K562 (cell line): ENCODE data around the gene DCAF4L1. TPM values are rescaled to one million over a fixed set of nuclear protein-coding genes. Genes with fewer than 3 reads are reported as not detected.

Source experiments
- ARID1B ChIP-seq: fragments of 450-650 bp; IDR thresholded peaks from 2 replicates; pipeline ENCODE4 v1.6.1; 2016; ENCODE audit warnings: antibody characterized with exemption, mild to moderate bottlenecking, inconsistent platforms
- CHD1 ChIP-seq: fragments of 200-600 bp; sonication (generic); IDR thresholded peaks from one replicate; pipeline ENCODE4 v1.6.1; 2012; ENCODE audit warnings: mild to moderate bottlenecking, moderate library complexity, low read length, inconsistent platforms
- EP400 ChIP-seq: fragments of 450-650 bp; IDR thresholded peaks from 2 replicates; pipeline ENCODE4 v1.6.1; 2017; ENCODE audit warnings: antibody characterized with exemption, mild to moderate bottlenecking, moderate library complexity
- EZH2 ChIP-seq: IDR thresholded peaks from 2 replicates; pipeline ENCODE4 v1.6.1; 2012; ENCODE audit warnings: low read depth, mild to moderate bottlenecking, inconsistent platforms, low read length, borderline replicate concordance
- FOSL1 ChIP-seq: fragments of 200-800 bp; sonication (Bioruptor generic); conservative IDR thresholded peaks from 2 replicates; pipeline ENCODE4 v1.6.1; 2016; ENCODE audit warnings: missing genetic modification characterization, missing compliant biosample characterization
- GATAD2A ChIP-seq: fragments of 450-650 bp; IDR thresholded peaks from 2 replicates; pipeline ENCODE4 v1.6.1; 2017
- KHSRP ChIP-seq: fragments of 450-650 bp; IDR thresholded peaks from 2 replicates; pipeline ENCODE4 v1.6.1; 2017
- LARP7 ChIP-seq: fragments of 450-650 bp; IDR thresholded peaks from 2 replicates; pipeline ENCODE4 v1.6.1; 2016
- MED1 ChIP-seq: sonication (generic); formaldehyde crosslinking; IDR thresholded peaks from 2 replicates; pipeline ENCODE4 v1.8.1; 2023; ENCODE audit warnings: missing genetic modification reagents, borderline replicate concordance
- MEF2D ChIP-seq: conservative IDR thresholded peaks from 2 replicates; pipeline ENCODE4 v1.6.1; 2016; ENCODE audit warnings: low read depth, missing genetic modification characterization, missing compliant biosample characterization
- MTF1 ChIP-seq: fragments of 250-450 bp; sonication (Bioruptor Pico); IDR thresholded peaks from 2 replicates; pipeline ENCODE4 v1.9.0; 2021; ENCODE audit warnings: moderate library complexity, mild to moderate bottlenecking, inconsistent platforms, borderline replicate concordance
- PTBP1 ChIP-seq: fragments of 200-400 bp; formaldehyde crosslinking; IDR thresholded peaks from 2 replicates; pipeline ENCODE4 v1.6.1; 2017; ENCODE audit warnings: low read depth, low read length
- PTRF ChIP-seq: fragments of 450-650 bp; IDR thresholded peaks from 2 replicates; pipeline ENCODE4 v1.6.1; 2016; ENCODE audit warnings: mild to moderate bottlenecking, missing genetic modification characterization, missing compliant biosample characterization
- SIN3A ChIP-seq, 2 experiments: fragments of 150-350 bp in 1 of 2; IDR thresholded peaks; 2 replicates each; pipeline ENCODE4 v1.6.1; 2011 to 2016; ENCODE audit warnings: borderline replicate concordance in 2 of 2, low read depth in 2 of 2, low read length in 2 of 2, mild to moderate bottlenecking in 2 of 2, moderate library complexity in 2 of 2; ENCODE audit not compliant: control insufficient read depth in 1 of 2
- SMARCC2 ChIP-seq: fragments of 450-650 bp; IDR thresholded peaks from 2 replicates; pipeline ENCODE4 v1.6.1; 2017; ENCODE audit warnings: antibody characterized with exemption, moderate library complexity, mild to moderate bottlenecking, low read depth
- ZFP36 ChIP-seq: fragments of 150-350 bp; IDR thresholded peaks from 2 replicates; pipeline ENCODE4 v1.6.1; 2018; ENCODE audit warnings: low read length, low read depth; ENCODE audit not compliant: partially characterized antibody
- ZKSCAN3 ChIP-seq: fragments of 250-450 bp; sonication (Bioruptor Pico); IDR thresholded peaks from 2 replicates; pipeline ENCODE4 v1.4.0; 2020
- polyA plus RNA-seq, 8 experiments: library from polyadenylated mRNA; depleted of rRNA in 4 of 8; stranded (reverse) in 5 of 8; unstranded in 3 of 8; fragments of >200 nt; fragmentation: Nextera tagmentation in 2 of 8; fragmentation: Illumina TruSeq in 1 of 8; extraction: Ambion mirVana in 2 of 8; extraction: Trizol in 1 of 8; gene quantifications; 2 replicates each; pipeline versions ENCODE4 v1.2.1 to v1.2.3, GENCODE V29; 2011 to 2014; ENCODE audit warnings: inconsistent platforms in 1 of 8, missing spikeins in 1 of 8
- total RNA-seq, 7 experiments: library from RNA; depleted of rRNA in 6 of 7; stranded (reverse); fragments of >200 nt in 6 of 7; fragmentation: Illumina TruSeq in 2 of 7; extraction: Trizol in 2 of 7; gene quantifications; 2 replicates each; pipeline versions ENCODE4 v1.2.1 to v1.2.3, GENCODE V29; 2011 to 2021; ENCODE audit warnings: low replicate concordance in 1 of 7
- TF ChIP-seq, protein P1 (sequence below), 2 experiments: fragments of 450-650 bp; conservative IDR thresholded peaks; 2 replicates each; pipeline ENCODE4 v1.6.1; 2017; ENCODE audit warnings: mild to moderate bottlenecking in 2 of 2, moderate library complexity in 2 of 2
- TF ChIP-seq, protein P2 (sequence below), 2 experiments: fragments of 450-650 bp in 1 of 2; sonication (generic) in 1 of 2; formaldehyde crosslinking in 1 of 2; IDR thresholded peaks; 2 replicates each; pipeline versions ENCODE4 v1.7.1 to v1.9.0; 2016 to 2022; ENCODE audit warnings: inconsistent platforms in 1 of 2, mild to moderate bottlenecking in 1 of 2, missing genetic modification reagents in 1 of 2
- TF ChIP-seq, protein P3 (sequence below): fragments of 250-450 bp; sonication (Bioruptor Pico); IDR thresholded peaks from 2 replicates; pipeline ENCODE4 v1.9.0; 2021; ENCODE audit warnings: mild to moderate bottlenecking

DCAF4L1 gene
- total and polyA plus RNA-seq, 9 of the 15 experiments (the other 6 are each of a cell fraction or from before 2014, with no cell fraction given), result 0.17 to 0.64 (median 0.36) TPM

DNA sequence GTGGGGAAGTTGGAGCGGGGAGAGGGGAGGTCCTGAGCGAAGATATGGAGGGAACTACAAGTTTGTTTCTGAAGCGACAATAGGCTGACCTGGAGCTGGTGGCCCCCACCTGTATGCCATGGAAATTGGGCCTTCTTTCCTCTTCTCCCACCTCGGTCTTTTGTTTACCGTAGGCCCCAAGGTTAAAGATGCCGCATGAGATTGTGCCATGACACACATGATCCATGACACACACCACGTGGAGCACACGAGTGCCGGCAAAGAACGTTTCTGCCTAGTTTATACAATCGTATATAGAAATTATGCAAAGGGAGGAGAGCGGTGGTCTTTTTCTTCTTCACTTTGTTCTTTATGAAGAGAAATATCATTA lies 45.9 kb upstream of the DCAF4L1 start (continued):
- TF ChIP-seq MTF1 (CRISPR knock-in tag), result no peak
- TF ChIP-seq ARID1B, result no peak
- peak in 1 of 2 experiments; percentile 45; a peak in 1 of 4 replicates for TF ChIP-seq SIN3A (IDR thresholded peaks at IDR 0.05; ENCODE audit: borderline replicate concordance in 2 of 2, control insufficient read depth in 1 of 2, low read depth in 2 of 2, low read length in 2 of 2)
- TF ChIP-seq, protein P1, sequence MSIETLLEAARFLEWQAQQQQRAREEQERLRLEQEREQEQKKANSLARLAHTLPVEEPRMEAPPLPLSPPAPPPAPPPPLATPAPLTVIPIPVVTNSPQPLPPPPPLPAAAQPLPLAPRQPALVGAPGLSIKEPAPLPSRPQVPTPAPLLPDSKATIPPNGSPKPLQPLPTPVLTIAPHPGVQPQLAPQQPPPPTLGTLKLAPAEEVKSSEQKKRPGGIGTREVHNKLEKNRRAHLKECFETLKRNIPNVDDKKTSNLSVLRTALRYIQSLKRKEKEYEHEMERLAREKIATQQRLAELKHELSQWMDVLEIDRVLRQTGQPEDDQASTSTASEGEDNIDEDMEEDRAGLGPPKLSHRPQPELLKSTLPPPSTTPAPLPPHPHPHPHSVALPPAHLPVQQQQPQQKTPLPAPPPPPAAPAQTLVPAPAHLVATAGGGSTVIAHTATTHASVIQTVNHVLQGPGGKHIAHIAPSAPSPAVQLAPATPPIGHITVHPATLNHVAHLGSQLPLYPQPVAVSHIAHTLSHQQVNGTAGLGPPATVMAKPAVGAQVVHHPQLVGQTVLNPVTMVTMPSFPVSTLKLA (conservative IDR thresholded peaks at IDR 0.05), result peak; percentile 90 to 94
- TF ChIP-seq KHSRP, result no peak
- TF ChIP-seq ZKSCAN3, result no peak
- no peak for TF ChIP-seq LARP7
- TF ChIP-seq MED1, result no peak
- TF ChIP-seq MEF2D, result no peak
- no peak for TF ChIP-seq CHD1
- TF ChIP-seq GATAD2A, result no peak
- no peak for TF ChIP-seq PTRF (tag)
- no peak for TF ChIP-seq EZH2
- TF ChIP-seq ZFP36, result no peak
- TF ChIP-seq EP400, result peak; percentile 52; the same call in 1 of the 2 replicates
- TF ChIP-seq, protein P2, sequence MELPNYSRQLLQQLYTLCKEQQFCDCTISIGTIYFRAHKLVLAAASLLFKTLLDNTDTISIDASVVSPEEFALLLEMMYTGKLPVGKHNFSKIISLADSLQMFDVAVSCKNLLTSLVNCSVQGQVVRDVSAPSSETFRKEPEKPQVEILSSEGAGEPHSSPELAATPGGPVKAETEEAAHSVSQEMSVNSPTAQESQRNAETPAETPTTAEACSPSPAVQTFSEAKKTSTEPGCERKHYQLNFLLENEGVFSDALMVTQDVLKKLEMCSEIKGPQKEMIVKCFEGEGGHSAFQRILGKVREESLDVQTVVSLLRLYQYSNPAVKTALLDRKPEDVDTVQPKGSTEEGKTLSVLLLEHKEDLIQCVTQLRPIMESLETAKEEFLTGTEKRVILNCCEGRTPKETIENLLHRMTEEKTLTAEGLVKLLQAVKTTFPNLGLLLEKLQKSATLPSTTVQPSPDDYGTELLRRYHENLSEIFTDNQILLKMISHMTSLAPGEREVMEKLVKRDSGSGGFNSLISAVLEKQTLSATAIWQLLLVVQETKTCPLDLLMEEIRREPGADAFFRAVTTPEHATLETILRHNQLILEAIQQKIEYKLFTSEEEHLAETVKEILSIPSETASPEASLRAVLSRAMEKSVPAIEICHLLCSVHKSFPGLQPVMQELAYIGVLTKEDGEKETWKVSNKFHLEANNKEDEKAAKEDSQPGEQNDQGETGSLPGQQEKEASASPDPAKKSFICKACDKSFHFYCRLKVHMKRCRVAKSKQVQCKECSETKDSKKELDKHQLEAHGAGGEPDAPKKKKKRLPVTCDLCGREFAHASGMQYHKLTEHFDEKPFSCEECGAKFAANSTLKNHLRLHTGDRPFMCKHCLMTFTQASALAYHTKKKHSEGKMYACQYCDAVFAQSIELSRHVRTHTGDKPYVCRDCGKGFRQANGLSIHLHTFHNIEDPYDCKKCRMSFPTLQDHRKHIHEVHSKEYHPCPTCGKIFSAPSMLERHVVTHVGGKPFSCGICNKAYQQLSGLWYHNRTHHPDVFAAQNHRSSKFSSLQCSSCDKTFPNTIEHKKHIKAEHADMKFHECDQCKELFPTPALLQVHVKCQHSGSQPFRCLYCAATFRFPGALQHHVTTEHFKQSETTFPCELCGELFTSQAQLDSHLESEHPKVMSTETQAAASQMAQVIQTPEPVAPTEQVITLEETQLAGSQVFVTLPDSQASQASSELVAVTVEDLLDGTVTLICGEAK (IDR thresholded peaks at IDR 0.05), result no peak
- TF ChIP-seq, protein P2 (CRISPR knock-in tag; IDR thresholded peaks at IDR 0.05), result no peak
- TF ChIP-seq FOSL1 (tag), result no peak; the same call in 1 of the 2 replicates
- no peak for TF ChIP-seq SMARCC2
- TF ChIP-seq PTBP1, result no peak
- TF ChIP-seq, protein P3, sequence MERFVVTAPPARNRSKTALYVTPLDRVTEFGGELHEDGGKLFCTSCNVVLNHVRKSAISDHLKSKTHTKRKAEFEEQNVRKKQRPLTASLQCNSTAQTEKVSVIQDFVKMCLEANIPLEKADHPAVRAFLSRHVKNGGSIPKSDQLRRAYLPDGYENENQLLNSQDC (CRISPR knock-in tag), result no peak
